Endothelial cell of umbilical vein (primary cell): ENCODE measurements around the gene CEP104. TPM values are rescaled to one million over a fixed set of nuclear protein-coding genes. Genes with fewer than 3 reads are reported as not detected.

ENCODE experiments used
- BruUV-seq: library from RNA; stranded (reverse); fragments of 400-500 nt; replicated peaks from 2 replicates; lab custom pipeline; 2021; lab: Mats Ljungman, UMichigan
- CTCF ChIA-PET: fragments of 300-600, 350-600 bp; sonication (Branson Sonifier 250); formaldehyde crosslinking; loops from one replicate; lab custom pipeline; 2021; ENCODE audit warnings: antibody characterized with exemption, inconsistent platforms; lab: Charles Lee
- POLR2A ChIA-PET: fragments of 300-600, 350-600 bp; sonication (Branson Sonifier 250); formaldehyde crosslinking; loops from one replicate; lab custom pipeline; 2021; ENCODE audit warnings: antibody characterized with exemption, inconsistent platforms; lab: Charles Lee
- DNase-seq: peaks from one replicate; pipeline ENCODE4 v3.0.0-alpha.2; 2011; ENCODE audit warnings: low read depth, low spot score
- FAIRE-seq: peaks from 2 replicates; lab custom pipeline; 2011; peaks lifted over from hg19 to GRCh38; lab: Jason Lieb, UNC
- H2AFZ ChIP-seq: 2 replicates; pipeline ENCODE4 v1.6.0; 2012; ENCODE audit warnings: low read depth, low read length, control low read depth, inconsistent platforms
- H3K27ac ChIP-seq: 2 replicates; pipeline ENCODE4 v1.5.1; 2011; ENCODE audit warnings: low read depth, mild to moderate bottlenecking, control low read depth, low read length, moderate library complexity; ENCODE audit not compliant: insufficient read depth
- H3K27me3 ChIP-seq, 2 experiments: 2 replicates each; pipeline versions ENCODE4 v1.6.0 to v1.6.1; 2011; ENCODE audit warnings: low read length in 2 of 2, mixed read lengths in 1 of 2; ENCODE audit not compliant: control insufficient read depth in 2 of 2, insufficient read depth in 2 of 2
- H3K36me3 ChIP-seq, 2 experiments: 2 replicates in 1 of 2; 3 replicates in 1 of 2; pipeline ENCODE4 v1.5.1; 2011; ENCODE audit warnings: low read length in 2 of 2, mild to moderate bottlenecking in 1 of 2, moderate library complexity in 1 of 2; ENCODE audit not compliant: control insufficient read depth in 2 of 2, insufficient read depth in 2 of 2; ENCODE audit errors: extremely low read depth in 1 of 2
- H3K4me1 ChIP-seq: 3 replicates; pipeline ENCODE4 v1.5.1; 2011; ENCODE audit warnings: mild to moderate bottlenecking, low read length; ENCODE audit not compliant: control insufficient read depth, insufficient read depth; ENCODE audit errors: extremely low read depth
- H3K4me2 ChIP-seq: 2 replicates; pipeline ENCODE4 v1.6.1; 2011; ENCODE audit warnings: low read length, control low read depth, mixed read lengths; ENCODE audit not compliant: insufficient read depth
- H3K4me3 ChIP-seq, 3 experiments: fragments of 200-600 bp in 1 of 3; sonication (generic), shearing (Covaris generic) in 1 of 3; replicated peaks in 1 of 3; 2 replicates each; pipeline ENCODE4 v1.5.1; 2011 to 2016; ENCODE audit warnings: control low read depth in 3 of 3, low read length in 3 of 3, mild to moderate bottlenecking in 2 of 3, inconsistent platforms in 1 of 3, low read depth in 1 of 3, moderate library complexity in 1 of 3; ENCODE audit not compliant: insufficient read depth in 1 of 3
- H3K79me2 ChIP-seq: 2 replicates; pipeline ENCODE4 v1.6.0; 2012; ENCODE audit warnings: low read length, inconsistent platforms; ENCODE audit not compliant: control insufficient read depth, insufficient read depth
- H3K9ac ChIP-seq: replicated peaks from 2 replicates; pipeline ENCODE3; 2011; ENCODE audit warnings: low read length, control low read depth; ENCODE audit not compliant: insufficient read depth; ENCODE audit errors: extremely low read depth
- H3K9me1 ChIP-seq: replicated peaks from 3 replicates; pipeline ENCODE4 v1.6.0; 2011; ENCODE audit warnings: mild to moderate bottlenecking, low read length; ENCODE audit not compliant: control insufficient read depth, insufficient read depth; ENCODE audit errors: extremely low read depth
- H3K9me3 ChIP-seq: replicated peaks from 2 replicates; pipeline ENCODE4 v1.5.1; 2012; ENCODE audit warnings: low read length, inconsistent platforms; ENCODE audit not compliant: control insufficient read depth, insufficient read depth
- H4K20me1 ChIP-seq: replicated peaks from 2 replicates; pipeline ENCODE3; 2011; ENCODE audit warnings: mild to moderate bottlenecking, low read length; ENCODE audit not compliant: control insufficient read depth, insufficient read depth; ENCODE audit errors: extremely low read depth
- EZH2 ChIP-seq: IDR thresholded peaks from 2 replicates; pipeline ENCODE4 v1.6.1; 2012; ENCODE audit warnings: borderline replicate concordance, low read depth, mild to moderate bottlenecking, moderate library complexity, low read length, inconsistent platforms; ENCODE audit not compliant: severe bottlenecking
- FOS ChIP-seq: IDR thresholded peaks from 2 replicates; pipeline ENCODE4 v1.6.1; 2011; ENCODE audit warnings: mild to moderate bottlenecking, low read length, moderate library complexity, borderline replicate concordance; ENCODE audit not compliant: insufficient read depth
- JUN ChIP-seq: IDR thresholded peaks from 2 replicates; pipeline ENCODE4 v1.6.1; 2011; ENCODE audit warnings: borderline replicate concordance, low read depth; ENCODE audit not compliant: insufficient read length, insufficient read depth
- POLR2A ChIP-seq: IDR thresholded peaks from 2 replicates; pipeline ENCODE4 v1.6.1; 2012; ENCODE audit warnings: low read depth, mild to moderate bottlenecking, control low read depth, low read length
- POLR2AphosphoS5 ChIP-seq: IDR thresholded peaks from 2 replicates; pipeline ENCODE4 v1.6.1; 2012; ENCODE audit warnings: low read depth, mild to moderate bottlenecking, control low read depth, low read length, moderate library complexity; ENCODE audit not compliant: insufficient read depth
- dilution Hi-C: fragments of 300-500 bp; cut with MboI; formaldehyde crosslinking; loops from one replicate; pipeline ENCODE4 v1.15.0; 2019; ENCODE audit warnings: low sequenced_read_pairs; ENCODE audit not compliant: extremely low pct_ligation_motif_present
- intact Hi-C: fragments of 100-400 bp; cut with micrococcal nuclease; formaldehyde crosslinking; loops from one replicate; pipeline ENCODE4 v1.10.0; 2022
- polyA plus RNA-seq, 4 experiments: library from polyadenylated mRNA; depleted of rRNA in 3 of 4; stranded (reverse) in 3 of 4; unstranded in 1 of 4; fragments of >200 nt; gene quantifications; 2 replicates each; pipeline versions ENCODE4 v1.2.1 to v1.2.3, GENCODE V29; 2011 to 2012; ENCODE audit warnings: missing spikeins in 1 of 4
- total RNA-seq: library from RNA; stranded (reverse); gene quantifications from 2 replicates; pipeline ENCODE4 v1.2.3, GENCODE V29; 2021

CEP104 gene
- total and polyA plus RNA-seq, 2 donors (not counting 3 experiments of a cell fraction or from before 2014, with no cell fraction given), result 12.4 to 43.0 TPM

DNA sequence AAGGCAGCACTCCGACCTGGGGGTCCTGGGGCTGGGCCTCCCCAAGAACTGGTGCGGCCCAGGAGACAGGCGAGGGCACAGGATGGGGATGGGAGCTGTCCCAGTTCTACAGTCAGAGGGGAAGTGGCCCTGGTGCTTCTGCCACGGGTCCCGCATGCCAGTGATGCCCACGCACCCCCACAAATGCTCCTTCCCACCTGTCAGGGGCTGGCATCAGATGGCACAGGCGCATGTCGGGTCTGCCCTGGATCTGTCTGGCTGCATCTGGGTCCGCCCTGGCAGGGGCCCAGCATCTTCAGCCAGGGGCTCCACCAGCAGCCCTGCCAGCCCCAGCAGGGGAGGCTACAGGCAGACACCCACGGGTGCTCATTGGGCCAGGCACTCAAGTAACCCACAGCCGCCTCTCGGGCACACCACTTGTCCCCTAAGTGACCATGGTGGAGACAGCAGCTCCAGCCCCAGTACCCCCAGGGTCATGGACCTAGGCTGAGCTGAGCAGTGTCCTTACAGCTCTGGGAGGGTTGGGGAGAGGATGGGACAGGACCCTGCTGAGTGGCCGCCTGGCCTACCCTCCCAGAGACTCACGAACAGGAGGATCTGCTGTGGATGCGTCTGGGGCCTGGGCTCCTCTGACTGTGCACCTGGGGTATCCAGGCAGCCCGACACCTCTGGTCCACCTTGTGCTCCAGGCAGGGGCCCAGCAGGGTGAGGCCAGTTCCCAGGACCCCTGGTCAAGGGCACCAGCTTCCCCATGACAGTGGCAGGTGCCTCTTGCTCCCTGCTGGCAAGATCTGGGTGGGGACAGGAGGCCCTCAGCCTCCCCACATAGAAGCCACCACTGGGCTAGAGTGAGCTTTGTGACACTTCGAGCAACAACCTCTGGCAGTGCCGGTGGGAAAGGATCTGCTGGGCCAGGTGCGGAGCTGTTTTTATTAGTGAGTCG lies 79.1 kb downstream of the CEP104 start:
- no peak overlapping the region for H3K9ac ChIP-seq
- intact Hi-C loops, result no loop called here
- no peaks in the 10 kb centered on the region for H4K20me1 ChIP-seq
- no peaks in the 10 kb centered on the region for H3K79me2 ChIP-seq
- no peaks in the 10 kb centered on the region for H3K27me3 ChIP-seq
- no TSS peak for BruUV-seq
- no peak overlapping the region for H2AFZ ChIP-seq
- dilution Hi-C loops, result no loop called here
- no peak for TF ChIP-seq FOS
- H3K9me1 ChIP-seq, result no peaks in the 10 kb centered on the region
- H3K4me1 ChIP-seq, result no peaks in the 10 kb centered on the region
- ChIA-PET POLR2A (interaction anchor here (0.5 kb wide), 1 partner anchor 16 kb away, joined by 5 read pairs; no protein-coding TSS in a partner anchor), CTCF (interaction anchor here (1.6 kb wide), 1 partner anchor 53 kb away, joined by 5 read pairs; no protein-coding TSS in a partner anchor)
- H3K4me3 ChIP-seq, result no peak overlapping the region
- no peak overlapping the region for H3K4me2 ChIP-seq
- no peaks in the 10 kb centered on the region for H3K9me3 ChIP-seq
- DNase-seq, result no peak
- no peak overlapping the region for H3K27ac ChIP-seq
- no peak for FAIRE-seq
- H3K36me3 ChIP-seq, result peaks cover 3 to 28% of the 10 kb centered on the region in 2 experiments

- Histone ChIP-seq H3K4me2 (no peak overlapping the region), H3K79me2 (no peaks in the 10 kb centered on the region), H3K27ac (no peak overlapping the region), H3K4me3 (no peak overlapping the region), H3K4me1 (no peaks in the 10 kb centered on the region), H2AFZ (no peak overlapping the region), H4K20me1 (no peaks in the 10 kb centered on the region), H3K36me3 (peaks cover 3 to 23% of the 10 kb centered on the region in 2 experiments), H3K9me3 (no peaks in the 10 kb centered on the region), H3K9me1 (no peaks in the 10 kb centered on the region), H3K27me3 (no peaks in the 10 kb centered on the region), H3K9ac (no peak overlapping the region)
- intact Hi-C loops (no loop called here), dilution Hi-C loops (no loop called here)
- FAIRE-seq (no peak), DNase-seq (no peak)
- POLR2A ChIA-PET, result interaction anchor here (0.5 kb wide), 1 partner anchor 17 kb away, joined by 5 read pairs; no protein-coding TSS in a partner anchor
- no peak for TF ChIP-seq POLR2AphosphoS5
- TF ChIP-seq EZH2, result no peak
- TF ChIP-seq POLR2A, result no peak
- no peak for TF ChIP-seq JUN
- CTCF ChIA-PET, result interaction anchor here (1.6 kb wide), 1 partner anchor 52 kb away, joined by 5 read pairs; no protein-coding TSS in a partner anchor
- BruUV-seq, result no TSS peak
Measured at GRCh38 chr1:3777078-3777547, 79.9 kb downstream of the CEP104 start.
